A673 (cell line): ENCODE measurements around the gene TBC1D2.

Experiments used
- EZH2 ChIP-seq: fragments of 200-600 bp; sonication (generic); IDR thresholded peaks from 2 replicates; pipeline ENCODE4 v1.6.1; 2017; ENCODE audit warnings: borderline replicate concordance, low read depth, mild to moderate bottlenecking, mixed read lengths, antibody characterized with exemption, low read length; ENCODE audit not compliant: poor library complexity, severe bottlenecking
- TF ChIP-seq, protein P1 (sequence below): fragments of 300-800, 200-600 bp; sonication (generic); conservative IDR thresholded peaks from 2 replicates; pipeline ENCODE4 v1.5.1; 2017; ENCODE audit warnings: low read depth, mild to moderate bottlenecking, antibody characterized with exemption, low read length, moderate library complexity, mixed read lengths

DNA sequence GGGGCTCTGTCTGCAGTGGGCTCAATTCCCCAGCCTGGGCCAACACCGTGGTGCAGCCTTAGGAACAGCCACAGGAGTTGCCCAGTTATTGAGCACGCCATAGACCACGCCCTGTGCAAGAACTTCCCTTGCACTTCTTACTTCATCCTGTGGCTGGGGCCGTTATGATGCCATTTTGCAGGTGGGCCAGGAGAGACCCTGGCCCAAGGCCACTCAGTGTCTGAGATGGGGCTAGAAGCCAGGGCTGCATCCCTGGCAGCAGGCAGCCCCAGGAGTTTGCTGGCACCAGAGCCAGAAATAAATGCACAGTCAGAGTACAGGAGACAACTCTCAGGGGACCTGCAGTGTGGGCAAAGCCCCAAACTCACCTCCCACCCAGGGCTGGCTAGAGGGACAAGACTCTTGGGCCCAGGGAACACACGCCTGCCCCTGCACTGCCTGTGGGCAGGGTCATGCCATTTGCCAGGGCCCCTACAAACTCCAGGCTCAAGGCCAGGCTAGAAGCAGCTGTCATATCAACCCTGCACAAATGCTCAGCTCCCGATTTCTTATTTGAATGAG is 69.8 kb downstream of the TBC1D2 start:
- TF ChIP-seq, protein P1, sequence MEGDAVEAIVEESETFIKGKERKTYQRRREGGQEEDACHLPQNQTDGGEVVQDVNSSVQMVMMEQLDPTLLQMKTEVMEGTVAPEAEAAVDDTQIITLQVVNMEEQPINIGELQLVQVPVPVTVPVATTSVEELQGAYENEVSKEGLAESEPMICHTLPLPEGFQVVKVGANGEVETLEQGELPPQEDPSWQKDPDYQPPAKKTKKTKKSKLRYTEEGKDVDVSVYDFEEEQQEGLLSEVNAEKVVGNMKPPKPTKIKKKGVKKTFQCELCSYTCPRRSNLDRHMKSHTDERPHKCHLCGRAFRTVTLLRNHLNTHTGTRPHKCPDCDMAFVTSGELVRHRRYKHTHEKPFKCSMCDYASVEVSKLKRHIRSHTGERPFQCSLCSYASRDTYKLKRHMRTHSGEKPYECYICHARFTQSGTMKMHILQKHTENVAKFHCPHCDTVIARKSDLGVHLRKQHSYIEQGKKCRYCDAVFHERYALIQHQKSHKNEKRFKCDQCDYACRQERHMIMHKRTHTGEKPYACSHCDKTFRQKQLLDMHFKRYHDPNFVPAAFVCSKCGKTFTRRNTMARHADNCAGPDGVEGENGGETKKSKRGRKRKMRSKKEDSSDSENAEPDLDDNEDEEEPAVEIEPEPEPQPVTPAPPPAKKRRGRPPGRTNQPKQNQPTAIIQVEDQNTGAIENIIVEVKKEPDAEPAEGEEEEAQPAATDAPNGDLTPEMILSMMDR: no peak
- no peak for TF ChIP-seq EZH2
